Measurements from ENCODE around the gene PGAP2.

Gene PGAP2

DNA sequence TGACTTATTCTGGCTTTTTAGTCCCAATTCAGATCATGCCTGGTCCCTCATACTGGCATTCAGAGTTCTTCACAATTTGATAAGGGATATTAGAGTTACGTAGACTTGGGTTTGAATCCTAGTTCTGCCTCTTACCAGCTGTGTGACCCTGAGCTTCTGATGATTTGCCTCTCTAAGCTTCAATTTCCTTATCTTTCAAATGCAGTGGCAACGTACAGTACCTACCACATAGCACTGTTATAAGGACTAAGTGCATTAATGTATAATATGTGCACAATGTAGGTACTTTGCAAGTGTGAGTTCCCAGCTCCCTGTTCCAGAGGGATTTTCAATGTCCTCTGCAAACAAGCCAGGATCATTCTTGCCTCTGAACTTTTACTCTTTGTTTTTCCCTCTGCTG is 25.1 kb downstream of the PGAP2 start:
- Histone ChIP-seq H3K79me1 (replicated peaks; ENCODE audit: low read length, poor library complexity, severe bottlenecking) (peaks cover 22% of the 10 kb centered on the region), H2AK5ac (ENCODE audit: low read length, severe bottlenecking) (no peak overlapping the region), H3K4me1 (ENCODE audit: control insufficient read depth, insufficient read depth, low read depth, low read length) (peaks cover 8% of the 10 kb centered on the region), H3K36me3 (ENCODE audit: control insufficient read depth in 1 of 2, insufficient read depth in 2 of 2, low read depth in 1 of 2, low read length in 2 of 2) (peaks cover 17 to 61% of the 10 kb centered on the region in 2 experiments), H3K23ac (ENCODE audit: low read length in 2 of 2) (no peak overlapping the region), H3K9ac (ENCODE audit: low read length) (no peak overlapping the region), H3K4me2 (ENCODE audit: low read length, poor library complexity, severe bottlenecking) (no peak overlapping the region), H3K27ac (ENCODE audit: low read length, poor library complexity, severe bottlenecking) (no peak overlapping the region), H3K9me3 (ENCODE audit: control insufficient read depth, low read length) (no peaks in the 10 kb centered on the region), H3K4me3 (ENCODE audit: insufficient read depth in 1 of 2, low read depth in 1 of 2, low read length in 2 of 2) (no peak overlapping the region), H3K14ac (ENCODE audit: low read length in 2 of 2) (no peak overlapping the region), H2BK15ac (ENCODE audit: low read depth, poor library complexity, severe bottlenecking) (no peak overlapping the region), H4K91ac (ENCODE audit: low read length) (no peak overlapping the region), H3K18ac (ENCODE audit: low read depth in 1 of 2, low read length in 2 of 2) (no peak overlapping the region), H2BK120ac (ENCODE audit: low read depth, low read length) (no peak overlapping the region), H4K8ac (ENCODE audit: low read length) (no peak overlapping the region), H3K27me3 (ENCODE audit: control insufficient read depth in 1 of 2, insufficient read depth in 1 of 2, low read length in 2 of 2) (no peaks in the 10 kb centered on the region), H2BK12ac (ENCODE audit: low read length in 2 of 2) (no peak overlapping the region), H2BK5ac (ENCODE audit: low read depth, low read length, poor library complexity, severe bottlenecking) (no peak overlapping the region), H2AFZ (ENCODE audit: low read depth, low read length) (no peak overlapping the region), H3K4ac (ENCODE audit: low read depth in 1 of 2, low read length in 2 of 2) (no peak overlapping the region)
- DNase-seq: no peak
- 100% methylated on average over 1 of the region's 2 CpGs for WGBS

DNA sequence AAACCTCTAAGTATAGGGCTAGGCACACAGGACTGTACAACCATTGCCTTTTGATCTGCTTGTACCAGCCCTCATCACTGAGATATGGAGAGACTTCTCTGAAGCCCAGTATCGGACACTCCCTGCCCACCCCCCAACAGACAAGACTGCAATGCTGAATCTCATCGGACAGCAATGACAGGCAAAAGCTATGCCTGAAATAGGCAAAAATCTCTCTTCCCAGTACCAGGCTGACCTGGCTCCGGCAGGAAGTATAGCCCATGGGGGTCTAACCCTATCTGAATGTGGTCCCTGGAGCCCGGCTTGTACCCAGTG is 25.9 kb downstream of the PGAP2 start:
- no peaks in the 10 kb centered on the region for H3K9me3 ChIP-seq (ENCODE audit: control insufficient read depth, low read length)
- DNase-seq: no peak
- WGBS: 74% methylated on average over 4 of the region's 4 CpGs
- no peak overlapping the region for H3K4me2 ChIP-seq (ENCODE audit: low read length, poor library complexity, severe bottlenecking)
- no peak overlapping the region for H3K4ac ChIP-seq (ENCODE audit: low read depth in 1 of 2, low read length in 2 of 2)
- H3K27ac ChIP-seq (ENCODE audit: low read length, poor library complexity, severe bottlenecking): no peak overlapping the region
- no peak overlapping the region for H3K9ac ChIP-seq (ENCODE audit: low read length)
- no peak overlapping the region for H2BK12ac ChIP-seq (ENCODE audit: low read length in 2 of 2)
- H3K27me3 ChIP-seq (ENCODE audit: control insufficient read depth in 1 of 2, insufficient read depth in 1 of 2, low read length in 2 of 2): no peaks in the 10 kb centered on the region
- no peak overlapping the region for H2AFZ ChIP-seq (ENCODE audit: low read depth, low read length)
- H4K8ac ChIP-seq (ENCODE audit: low read length): no peak overlapping the region
- no peak overlapping the region for H3K14ac ChIP-seq (ENCODE audit: low read length in 2 of 2)
- H3K4me1 ChIP-seq (ENCODE audit: control insufficient read depth, insufficient read depth, low read depth, low read length): peaks cover 12% of the 10 kb centered on the region
- peaks cover 17 to 59% of the 10 kb centered on the region in 2 experiments for H3K36me3 ChIP-seq (ENCODE audit: control insufficient read depth in 1 of 2, insufficient read depth in 2 of 2, low read depth in 1 of 2, low read length in 2 of 2)
- no peak overlapping the region for H2BK5ac ChIP-seq (ENCODE audit: low read depth, low read length, poor library complexity, severe bottlenecking)
- no peak overlapping the region for H2AK5ac ChIP-seq (ENCODE audit: low read length, severe bottlenecking)
- H2BK120ac ChIP-seq (ENCODE audit: low read depth, low read length): no peak overlapping the region
- H3K79me1 ChIP-seq (replicated peaks; ENCODE audit: low read length, poor library complexity, severe bottlenecking): peaks cover 22% of the 10 kb centered on the region
- H2BK15ac ChIP-seq (ENCODE audit: low read depth, poor library complexity, severe bottlenecking): peak overlapping the region; percentile 4
- H3K4me3 ChIP-seq (ENCODE audit: insufficient read depth in 1 of 2, low read depth in 1 of 2, low read length in 2 of 2): no peak overlapping the region
- no peak overlapping the region for H3K23ac ChIP-seq (ENCODE audit: low read length in 2 of 2)
- H3K18ac ChIP-seq (ENCODE audit: low read depth in 1 of 2, low read length in 2 of 2): no peak overlapping the region
- no peak overlapping the region for H4K91ac ChIP-seq (ENCODE audit: low read length)

DNA sequence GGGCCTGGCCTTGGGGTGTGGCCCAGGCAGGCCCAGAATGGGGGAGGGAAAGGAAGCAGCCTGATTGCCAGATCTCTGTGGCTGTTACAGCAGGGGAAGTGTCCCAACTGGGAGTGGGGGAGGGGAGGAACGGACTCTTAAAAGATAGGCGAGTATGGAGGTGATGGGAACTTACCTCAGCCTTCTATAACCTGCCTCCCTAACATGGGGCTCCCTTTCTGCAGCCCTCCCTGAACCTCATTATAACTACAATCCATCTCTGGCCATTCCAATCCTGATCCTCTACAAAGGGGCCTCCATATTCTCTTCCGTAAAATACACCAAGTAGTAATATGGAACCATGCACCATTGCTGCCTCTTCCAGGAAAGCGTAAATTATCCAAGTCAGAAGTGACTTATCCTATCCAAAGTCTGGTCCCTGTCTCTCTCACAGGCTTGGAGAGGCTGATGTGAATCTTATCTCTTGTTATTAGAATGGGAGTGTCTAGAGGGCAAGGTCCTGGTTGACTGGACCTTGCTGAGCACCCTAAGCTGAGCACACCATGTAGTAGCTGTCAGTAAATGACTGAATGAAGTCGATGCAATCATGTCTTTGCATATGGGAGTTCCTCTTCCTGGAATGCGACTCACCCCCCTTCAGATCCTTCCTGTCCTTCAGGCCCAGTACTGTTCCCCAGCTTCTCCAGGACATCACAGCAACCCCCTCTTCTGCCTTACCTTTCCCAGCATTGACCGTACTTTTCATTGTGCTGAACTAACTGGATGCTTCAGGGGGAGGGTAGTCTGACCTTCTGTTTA is 26.5 kb downstream of the PGAP2 start:
- Histone ChIP-seq H3K18ac (ENCODE audit: low read depth in 1 of 2, low read length in 2 of 2) (peak overlapping the region in 1 of 2 experiments; percentile 37), H3K27me3 (ENCODE audit: control insufficient read depth in 1 of 2, insufficient read depth in 1 of 2, low read length in 2 of 2) (no peaks in the 10 kb centered on the region), H3K14ac (ENCODE audit: low read length in 2 of 2) (no peak overlapping the region), H3K23ac (ENCODE audit: low read length in 2 of 2) (no peak overlapping the region), H3K36me3 (ENCODE audit: control insufficient read depth in 1 of 2, insufficient read depth in 2 of 2, low read depth in 1 of 2, low read length in 2 of 2) (peaks cover 17 to 55% of the 10 kb centered on the region in 2 experiments), H2AK5ac (ENCODE audit: low read length, severe bottlenecking) (no peak overlapping the region), H4K8ac (ENCODE audit: low read length) (no peak overlapping the region), H3K9me3 (ENCODE audit: control insufficient read depth, low read length) (no peaks in the 10 kb centered on the region), H3K4me2 (ENCODE audit: low read length, poor library complexity, severe bottlenecking) (no peak overlapping the region), H2BK120ac (ENCODE audit: low read depth, low read length) (no peak overlapping the region), H3K4ac (ENCODE audit: low read depth in 1 of 2, low read length in 2 of 2) (no peak overlapping the region), H3K27ac (ENCODE audit: low read length, poor library complexity, severe bottlenecking) (no peak overlapping the region), H4K91ac (ENCODE audit: low read length) (no peak overlapping the region), H2AFZ (ENCODE audit: low read depth, low read length) (no peak overlapping the region), H2BK15ac (ENCODE audit: low read depth, poor library complexity, severe bottlenecking) (peak overlapping the region; percentile 4), H2BK12ac (ENCODE audit: low read length in 2 of 2) (no peak overlapping the region), H2BK5ac (ENCODE audit: low read depth, low read length, poor library complexity, severe bottlenecking) (no peak overlapping the region), H3K4me3 (ENCODE audit: insufficient read depth in 1 of 2, low read depth in 1 of 2, low read length in 2 of 2) (no peak overlapping the region), H3K9ac (ENCODE audit: low read length) (no peak overlapping the region), H3K4me1 (ENCODE audit: control insufficient read depth, insufficient read depth, low read depth, low read length) (peaks cover 15% of the 10 kb centered on the region), H3K79me1 (replicated peaks; ENCODE audit: low read length, poor library complexity, severe bottlenecking) (peaks cover 22% of the 10 kb centered on the region)
- 79% methylated on average over 5 of the region's 7 CpGs for WGBS
- DNase-seq: no peak

DNA sequence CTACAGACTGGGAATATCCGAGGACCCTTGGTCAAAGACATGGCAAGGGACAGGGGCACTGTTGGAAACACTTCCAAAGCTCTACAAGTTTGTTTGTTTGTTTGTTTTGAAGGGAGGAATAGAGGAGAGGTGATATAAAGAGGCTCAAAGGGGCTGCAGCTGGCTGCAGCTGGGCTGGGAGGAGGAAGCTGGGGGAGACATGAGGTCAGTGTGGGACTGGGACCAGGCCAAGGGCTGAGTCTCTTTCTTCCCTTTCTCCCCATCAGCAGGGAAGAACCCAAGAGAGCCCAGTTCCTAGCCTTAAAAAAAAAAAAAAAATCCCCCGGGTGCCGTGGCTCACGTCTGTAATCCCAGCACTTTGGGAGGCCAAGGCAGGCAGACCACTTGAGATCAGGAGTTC is 27.4 kb downstream of the PGAP2 start:
- WGBS: 92% methylated on average over 4 of the region's 4 CpGs
- Histone ChIP-seq H3K27ac (ENCODE audit: low read length, poor library complexity, severe bottlenecking) (no peak overlapping the region), H2BK15ac (ENCODE audit: low read depth, poor library complexity, severe bottlenecking) (no peak overlapping the region), H4K8ac (ENCODE audit: low read length) (no peak overlapping the region), H3K4me1 (ENCODE audit: control insufficient read depth, insufficient read depth, low read depth, low read length) (peaks cover 17% of the 10 kb centered on the region), H3K79me1 (replicated peaks; ENCODE audit: low read length, poor library complexity, severe bottlenecking) (peaks cover 20% of the 10 kb centered on the region), H3K4me3 (ENCODE audit: insufficient read depth in 1 of 2, low read depth in 1 of 2, low read length in 2 of 2) (no peak overlapping the region), H2BK5ac (ENCODE audit: low read depth, low read length, poor library complexity, severe bottlenecking) (no peak overlapping the region), H3K9me3 (ENCODE audit: control insufficient read depth, low read length) (no peaks in the 10 kb centered on the region), H2BK12ac (ENCODE audit: low read length in 2 of 2) (no peak overlapping the region), H2AFZ (ENCODE audit: low read depth, low read length) (no peak overlapping the region), H3K4ac (ENCODE audit: low read depth in 1 of 2, low read length in 2 of 2) (no peak overlapping the region), H3K14ac (ENCODE audit: low read length in 2 of 2) (no peak overlapping the region), H3K18ac (ENCODE audit: low read depth in 1 of 2, low read length in 2 of 2) (no peak overlapping the region), H3K4me2 (ENCODE audit: low read length, poor library complexity, severe bottlenecking) (no peak overlapping the region), H3K23ac (ENCODE audit: low read length in 2 of 2) (no peak overlapping the region), H3K27me3 (ENCODE audit: control insufficient read depth in 1 of 2, insufficient read depth in 1 of 2, low read length in 2 of 2) (no peaks in the 10 kb centered on the region), H4K91ac (ENCODE audit: low read length) (no peak overlapping the region), H2AK5ac (ENCODE audit: low read length, severe bottlenecking) (no peak overlapping the region), H3K36me3 (ENCODE audit: control insufficient read depth in 1 of 2, insufficient read depth in 2 of 2, low read depth in 1 of 2, low read length in 2 of 2) (peaks cover 17 to 46% of the 10 kb centered on the region in 2 experiments), H3K9ac (ENCODE audit: low read length) (no peak overlapping the region), H2BK120ac (ENCODE audit: low read depth, low read length) (no peak overlapping the region)
- DNase-seq: no peak
